Fibroblast of lung (primary cell): ENCODE measurements around the gene AASDHPPT.

Experiments used
- EZH2 ChIP-seq: IDR thresholded peaks from 2 replicates; pipeline ENCODE4 v1.5.1; 2012; ENCODE audit warnings: low read length, control low read depth, mild to moderate bottlenecking; ENCODE audit errors: missing control alignments
- TF ChIP-seq, protein P1 (sequence below), 2 donors: IDR thresholded peaks in 1 of 2; conservative IDR thresholded peaks in 1 of 2; 1 replicate in 1 of 2; 2 replicates in 1 of 2; pipeline ENCODE4 v1.5.1; 2011 to 2012; ENCODE audit warnings: low read length in 2 of 2, control low read depth in 1 of 2, inconsistent platforms in 1 of 2, low read depth in 1 of 2, mild to moderate bottlenecking in 1 of 2

DNA sequence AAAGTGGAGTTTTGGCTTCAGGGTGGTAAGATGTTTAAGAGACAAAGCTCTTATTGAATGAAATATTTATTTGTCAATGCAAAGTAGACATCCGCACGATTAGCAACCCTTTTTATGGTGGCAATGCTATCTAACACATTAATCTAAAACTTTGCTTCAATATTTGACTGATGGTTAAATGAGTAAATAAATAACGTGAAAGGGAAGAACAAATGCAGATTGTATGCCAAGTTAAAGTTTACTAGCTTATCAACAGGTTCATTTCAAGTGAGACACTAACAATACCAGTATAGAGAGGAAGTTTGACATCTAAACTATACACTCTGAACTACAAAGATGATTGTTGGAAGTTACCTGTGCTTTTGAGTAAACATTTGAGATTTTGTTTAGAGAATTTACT is 50.1 kb downstream of the AASDHPPT start:
- TF ChIP-seq EZH2: no peak
- TF ChIP-seq, protein P1, sequence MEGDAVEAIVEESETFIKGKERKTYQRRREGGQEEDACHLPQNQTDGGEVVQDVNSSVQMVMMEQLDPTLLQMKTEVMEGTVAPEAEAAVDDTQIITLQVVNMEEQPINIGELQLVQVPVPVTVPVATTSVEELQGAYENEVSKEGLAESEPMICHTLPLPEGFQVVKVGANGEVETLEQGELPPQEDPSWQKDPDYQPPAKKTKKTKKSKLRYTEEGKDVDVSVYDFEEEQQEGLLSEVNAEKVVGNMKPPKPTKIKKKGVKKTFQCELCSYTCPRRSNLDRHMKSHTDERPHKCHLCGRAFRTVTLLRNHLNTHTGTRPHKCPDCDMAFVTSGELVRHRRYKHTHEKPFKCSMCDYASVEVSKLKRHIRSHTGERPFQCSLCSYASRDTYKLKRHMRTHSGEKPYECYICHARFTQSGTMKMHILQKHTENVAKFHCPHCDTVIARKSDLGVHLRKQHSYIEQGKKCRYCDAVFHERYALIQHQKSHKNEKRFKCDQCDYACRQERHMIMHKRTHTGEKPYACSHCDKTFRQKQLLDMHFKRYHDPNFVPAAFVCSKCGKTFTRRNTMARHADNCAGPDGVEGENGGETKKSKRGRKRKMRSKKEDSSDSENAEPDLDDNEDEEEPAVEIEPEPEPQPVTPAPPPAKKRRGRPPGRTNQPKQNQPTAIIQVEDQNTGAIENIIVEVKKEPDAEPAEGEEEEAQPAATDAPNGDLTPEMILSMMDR (conservative IDR thresholded peaks at IDR 0.05 in 1 of 2, IDR thresholded peaks at IDR 0.05 in 1 of 2; ENCODE audit: low read depth in 1 of 2, low read length in 2 of 2): no peak
